ENCODE data around the gene KRIT1. TPM values are rescaled to one million over a fixed set of nuclear protein-coding genes. Genes with fewer than 3 reads are reported as not detected.
"Not testable (repeated sequence)": the region's sequence is repeated elsewhere in the genome, so short reads cannot be mapped to it uniquely, and the experiment has no call there.

Gene KRIT1
- total RNA-seq: 35.8 and 56.1 TPM in 2 replicates

- DNase-seq (ENCODE audit: extremely low read depth, low read depth, low spot score): peak; percentile 37
Observed at GRCh38 chr7:92245487-92246359, at the start of gene KRIT1, which contains the start of gene ANKIB1. TSS of gene KRIT1 (minus strand) at chr7:92245914. CDS start at chr7:92242135, 3,779 bp downstream. TSS of gene ANKIB1 (plus strand) at chr7:92245974. CDS start at chr7:92294979, 49,005 bp downstream.

- DNase-seq (ENCODE audit: extremely low read depth, low read depth, low spot score): no peak
Observed at GRCh38 chr7:92295391-92295790, 49.7 kb upstream of the KRIT1 start.

- no peak for DNase-seq (ENCODE audit: extremely low read depth, low read depth, low spot score)
Observed at GRCh38 chr7:92293896-92294590, 48.3 kb upstream of the KRIT1 start.

- no peak for DNase-seq (ENCODE audit: extremely low read depth, low read depth, low spot score)
Observed at GRCh38 chr7:92292981-92293380, 47.3 kb upstream of the KRIT1 start.

GRCh38 chr7:92289321-92289720 lies 43.6 kb upstream of the KRIT1 start:
- DNase-seq (ENCODE audit: extremely low read depth, low read depth, low spot score): no peak

GRCh38 chr7:92282930-92283329 lies 37.2 kb upstream of the KRIT1 start:
- no peak for DNase-seq (ENCODE audit: extremely low read depth, low read depth, low spot score)

- DNase-seq (ENCODE audit: extremely low read depth, low read depth, low spot score): no peak
Observed at GRCh38 chr7:92282221-92282814, 36.6 kb upstream of the KRIT1 start.

- no peak for DNase-seq (ENCODE audit: extremely low read depth, low read depth, low spot score)
Observed at GRCh38 chr7:92281031-92281430, 35.3 kb upstream of the KRIT1 start.

GRCh38 chr7:92279396-92280031 lies 33.8 kb upstream of the KRIT1 start:
- no peak for DNase-seq (ENCODE audit: extremely low read depth, low read depth, low spot score)

GRCh38 chr7:92276460-92276864 lies 30.7 kb upstream of the KRIT1 start:
- no peak for DNase-seq (ENCODE audit: extremely low read depth, low read depth, low spot score)

GRCh38 chr7:92275327-92275726 lies 29.6 kb upstream of the KRIT1 start:
- no peak for DNase-seq (ENCODE audit: extremely low read depth, low read depth, low spot score)

- DNase-seq (ENCODE audit: extremely low read depth, low read depth, low spot score): no peak
Observed at GRCh38 chr7:92268921-92269320, 23.2 kb upstream of the KRIT1 start.

GRCh38 chr7:92266415-92267241 lies 20.9 kb upstream of the KRIT1 start:
- no peak for DNase-seq (ENCODE audit: extremely low read depth, low read depth, low spot score)

- no peak for DNase-seq (ENCODE audit: extremely low read depth, low read depth, low spot score)
Observed at GRCh38 chr7:92260248-92260781, 14.6 kb upstream of the KRIT1 start.

GRCh38 chr7:92259610-92260247 lies 14.0 kb upstream of the KRIT1 start:
- no peak for DNase-seq (ENCODE audit: extremely low read depth, low read depth, low spot score)

- DNase-seq (ENCODE audit: extremely low read depth, low read depth, low spot score): no peak
Observed at GRCh38 chr7:92259062-92259461, 13.3 kb upstream of the KRIT1 start.

- DNase-seq (ENCODE audit: extremely low read depth, low read depth, low spot score): no peak
Observed at GRCh38 chr7:92255308-92255707, 9.6 kb upstream of the KRIT1 start.

- DNase-seq (ENCODE audit: extremely low read depth, low read depth, low spot score): not testable (repeated sequence)
Observed at GRCh38 chr7:92254800-92255199, 9.1 kb upstream of the KRIT1 start.

GRCh38 chr7:92253251-92253650 lies 7.5 kb upstream of the KRIT1 start:
- no peak for DNase-seq (ENCODE audit: extremely low read depth, low read depth, low spot score)

Measured in glomerular endothelial cell (primary cell).